Right renal pelvis (tissue), 4 donors: Measurements from ENCODE around the gene UNC5CL. TPM values are rescaled to one million over a fixed set of nuclear protein-coding genes. Genes with fewer than 3 reads are reported as not detected.

Experiments used
- DNase-seq, 4 donors: peaks; one replicate each; pipeline ENCODE4 v3.0.0-alpha.2; 2013; ENCODE audit warnings: low read depth in 4 of 4, low spot score in 3 of 4, missing footprints in 1 of 4
- polyA plus RNA-seq, 4 donors: library from polyadenylated mRNA; unstranded; fragments of 120-200 nt; gene quantifications; one replicate each; pipeline ENCODE4 v1.2.1, GENCODE V29; 2013; ENCODE audit not compliant: insufficient read length in 4 of 4

UNC5CL gene
- polyA plus RNA-seq, 4 donors: 5.3 to 7.9 (median 6.1) TPM

GRCh38 chr6:41064841-41065240, 25.8 kb upstream of the UNC5CL start:
- no peak for DNase-seq

GRCh38 chr6:41063884-41064285, 24.9 kb upstream of the UNC5CL start:
- DNase-seq: no peak

- DNase-seq: no peak
Observed at GRCh38 chr6:41062056-41062455, 23.0 kb upstream of the UNC5CL start.

GRCh38 chr6:41061196-41061726, 22.2 kb upstream of the UNC5CL start:
- DNase-seq: no peak

DNA sequence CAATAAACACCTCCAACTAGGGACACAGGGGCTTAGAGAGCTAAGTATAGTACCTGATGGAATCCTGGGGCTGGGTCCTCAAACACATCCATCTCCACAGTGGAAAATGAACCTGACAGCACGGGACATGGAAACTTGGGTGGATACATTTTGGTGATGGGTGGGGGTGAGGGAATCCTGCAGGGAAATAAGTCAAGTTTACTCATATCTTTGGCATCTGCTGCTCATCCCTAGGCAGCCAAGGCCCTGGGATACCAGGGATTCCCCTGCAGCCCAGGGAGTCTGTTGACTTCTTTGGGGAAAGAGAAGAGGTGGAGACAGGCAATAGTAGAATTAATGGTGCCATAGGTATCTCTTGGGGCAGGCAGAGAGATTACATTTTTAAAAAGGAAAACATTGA, 20.5 kb upstream of the UNC5CL start:
- DNase-seq: no peak

DNA sequence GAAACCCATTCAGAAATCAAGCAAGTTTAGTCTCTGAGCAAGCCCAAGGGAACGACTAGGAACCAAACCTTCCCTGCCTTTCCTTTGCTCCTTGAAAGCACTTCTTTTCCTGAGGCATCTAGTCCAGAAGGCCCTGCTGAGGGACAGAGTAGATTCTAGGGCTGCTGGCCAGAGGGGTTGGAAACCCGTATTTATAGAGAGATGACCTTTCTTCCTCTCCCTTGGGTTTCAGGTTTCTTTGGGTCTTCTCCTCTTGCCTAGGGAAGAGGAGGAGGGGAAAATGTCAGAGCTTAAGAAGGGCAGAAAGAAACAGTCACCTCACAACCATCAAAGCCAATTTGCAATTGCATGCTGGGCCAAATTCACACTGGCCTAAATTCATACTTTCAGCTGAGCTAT, 19.8 kb upstream of the UNC5CL start:
- DNase-seq: no peak

DNA sequence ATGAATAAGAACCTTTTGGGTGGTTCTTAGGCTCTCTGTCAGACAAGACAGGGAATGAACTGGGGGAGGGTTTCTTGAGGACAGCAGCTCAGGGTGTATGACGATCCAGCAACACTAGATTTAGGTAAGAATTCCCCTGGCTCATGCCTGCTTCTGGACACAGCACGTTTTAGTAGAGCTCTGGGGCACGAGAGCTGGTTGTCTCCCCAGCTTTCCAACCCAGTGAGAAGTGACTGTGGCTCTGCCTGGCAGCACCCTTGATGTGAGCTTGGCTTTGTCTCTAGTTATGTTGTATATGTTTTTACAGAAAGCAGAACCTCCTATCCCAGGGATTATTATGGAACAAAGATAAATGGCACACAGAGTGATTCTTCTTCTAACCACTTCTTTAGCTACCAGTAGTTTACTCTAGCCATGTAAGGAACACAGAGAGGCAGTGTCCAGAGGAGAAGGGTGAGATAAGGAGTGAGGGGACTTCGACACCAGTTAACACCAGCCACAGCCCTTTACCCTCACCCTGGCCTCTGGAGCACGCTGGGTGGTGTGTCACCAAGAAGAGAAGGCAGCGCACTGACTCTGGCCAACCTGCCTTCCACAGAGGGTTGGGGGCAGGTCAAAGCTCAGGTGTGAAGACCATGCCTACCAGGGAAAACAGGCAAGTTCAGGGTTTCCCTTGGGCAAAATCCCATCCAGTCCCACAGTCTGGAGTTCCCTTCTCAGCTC, 17.9 kb upstream of the UNC5CL start:
- no peak for DNase-seq

DNA sequence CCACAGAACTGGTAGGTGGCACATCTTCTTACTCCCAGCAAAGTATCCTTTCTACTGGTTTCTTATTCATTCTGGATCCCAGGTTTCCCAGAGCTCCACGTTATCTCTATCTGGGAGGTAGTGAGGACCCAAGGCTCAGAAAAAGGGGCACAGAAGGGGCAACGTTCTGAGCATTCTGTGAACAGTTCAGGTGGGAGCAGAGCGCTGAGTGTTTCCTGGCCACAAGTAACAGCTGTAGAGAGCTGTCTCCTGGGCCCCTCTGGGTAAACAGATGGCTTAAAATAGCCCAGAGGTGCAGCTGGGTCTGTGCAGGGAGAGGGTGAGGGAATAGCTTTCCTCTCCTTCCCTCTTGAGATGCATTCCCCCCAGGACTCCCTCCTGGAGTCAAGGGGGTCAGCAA, 16.1 kb upstream of the UNC5CL start:
- no peak for DNase-seq

GRCh38 chr6:41054511-41054910, 15.5 kb upstream of the UNC5CL start:
- DNase-seq: no peak

DNA sequence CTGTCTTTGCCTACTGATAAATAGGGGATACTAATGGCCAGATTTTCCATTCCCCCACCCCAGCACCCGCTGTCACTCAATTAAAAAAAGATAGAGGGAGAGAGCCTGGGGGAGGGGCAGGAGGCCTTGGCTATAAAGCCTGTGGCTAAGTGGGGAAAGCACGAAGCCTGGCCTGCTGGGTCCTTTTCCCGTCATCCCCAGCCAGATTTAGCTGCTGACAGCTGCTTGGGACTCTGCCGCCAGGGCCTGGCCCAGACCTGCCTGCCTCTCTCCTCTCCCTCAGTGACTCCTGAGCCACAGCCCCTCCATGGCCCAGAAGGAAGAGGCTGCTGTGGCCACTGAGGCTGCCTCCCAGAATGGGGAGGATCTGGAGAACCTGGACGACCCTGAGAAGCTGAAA, 14.0 kb upstream of the UNC5CL start, which contains the start of gene APOBEC2:
Gene APOBEC2 (plus strand): TSS at position 162 of the 400 bp plus-strand sequence. CDS start 146 bp downstream, at position 308.
- no peak for DNase-seq

GRCh38 chr6:41051873-41052272, 12.9 kb upstream of the UNC5CL start:
- no peak for DNase-seq

- DNase-seq: no peak
Observed at GRCh38 chr6:41050536-41050935, 11.5 kb upstream of the UNC5CL start.

DNA sequence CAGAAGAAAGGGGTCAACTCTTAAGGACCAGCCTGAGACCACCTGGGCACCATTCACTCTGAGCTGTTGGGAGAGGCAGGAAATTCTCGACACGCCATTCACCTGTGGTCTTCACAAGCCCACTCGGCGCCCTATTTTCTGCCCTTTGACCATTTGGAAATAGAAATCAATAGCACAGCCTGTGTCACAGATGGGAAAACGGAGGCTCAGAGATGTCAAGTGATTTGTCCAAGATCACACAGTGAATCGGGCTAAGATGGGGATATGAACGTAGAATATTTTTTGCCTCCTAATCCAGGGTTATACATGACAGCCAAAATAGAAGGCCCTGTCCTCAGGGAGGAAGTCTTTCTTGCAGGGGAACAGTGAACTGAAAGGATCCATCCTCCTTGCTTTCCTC, 10.9 kb upstream of the UNC5CL start:
- no peak for DNase-seq

DNA sequence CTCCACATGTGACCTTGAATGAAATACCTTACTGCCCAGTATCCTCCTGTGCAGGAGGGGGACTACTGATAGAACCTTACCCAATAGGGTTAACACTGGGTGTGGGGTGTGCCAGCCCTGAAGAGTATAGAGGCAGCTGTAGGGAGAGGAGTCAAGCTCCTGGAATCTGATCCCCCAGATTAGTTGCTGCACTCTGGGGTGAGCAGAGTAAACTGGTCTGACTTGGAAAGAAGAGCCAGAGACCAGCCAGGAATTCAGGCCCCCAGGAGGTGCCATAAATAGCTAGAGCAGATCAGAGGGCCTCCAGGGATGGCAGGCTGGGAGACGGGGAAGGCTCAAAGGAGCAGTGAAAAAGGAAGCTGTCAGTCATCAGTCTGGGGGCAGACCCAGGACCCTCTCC, 10.5 kb upstream of the UNC5CL start:
- no peak for DNase-seq

DNA sequence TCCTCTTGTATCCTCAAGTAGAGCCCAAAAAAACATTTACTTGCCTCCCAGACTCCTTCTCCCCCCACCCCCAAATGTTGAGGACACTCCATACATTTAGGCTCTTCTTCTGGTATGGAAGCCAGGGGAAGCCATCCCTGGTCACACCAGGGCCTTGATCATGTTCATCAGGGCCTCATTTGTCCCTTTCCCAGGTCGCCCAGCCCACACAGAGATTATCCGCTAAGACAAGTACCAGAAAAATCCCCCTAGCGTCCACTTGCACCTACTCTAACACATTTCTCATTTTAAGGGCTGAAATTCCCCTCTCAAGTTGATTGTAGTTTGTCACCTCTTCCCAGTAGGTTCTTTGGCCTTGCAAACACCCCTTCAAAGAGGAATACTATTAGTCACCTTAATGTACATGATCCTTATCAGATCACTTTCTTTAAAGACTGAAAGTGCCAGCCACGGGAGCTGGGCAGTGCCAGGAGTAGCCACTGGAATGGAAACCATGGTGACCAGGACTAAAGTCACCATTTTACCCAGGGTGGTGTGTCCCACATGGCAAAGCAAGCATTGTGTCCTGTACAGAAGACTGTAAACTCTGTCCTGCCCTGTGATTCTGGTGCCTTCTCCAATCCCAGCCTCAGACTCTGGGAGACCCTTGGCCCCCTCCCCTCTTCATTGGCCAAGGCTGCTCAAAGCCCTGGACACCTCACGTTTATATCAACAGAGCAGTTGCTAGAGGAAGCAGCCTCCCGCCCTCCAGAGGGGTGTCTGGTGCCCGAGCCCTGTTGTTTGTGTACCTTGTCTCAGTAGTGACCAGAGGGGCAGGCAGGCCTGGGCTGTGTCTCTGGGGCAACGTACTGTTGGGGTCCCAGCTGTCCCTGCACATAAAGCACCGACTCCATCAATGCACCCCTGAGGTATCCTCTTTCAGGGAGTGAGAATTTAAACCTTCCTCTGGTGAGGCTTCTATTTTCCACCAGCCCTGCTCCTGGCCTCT, 9.0 kb upstream of the UNC5CL start:
- no peak for DNase-seq

GRCh38 chr6:41047306-41047705, 8.3 kb upstream of the UNC5CL start:
- no peak for DNase-seq

DNA sequence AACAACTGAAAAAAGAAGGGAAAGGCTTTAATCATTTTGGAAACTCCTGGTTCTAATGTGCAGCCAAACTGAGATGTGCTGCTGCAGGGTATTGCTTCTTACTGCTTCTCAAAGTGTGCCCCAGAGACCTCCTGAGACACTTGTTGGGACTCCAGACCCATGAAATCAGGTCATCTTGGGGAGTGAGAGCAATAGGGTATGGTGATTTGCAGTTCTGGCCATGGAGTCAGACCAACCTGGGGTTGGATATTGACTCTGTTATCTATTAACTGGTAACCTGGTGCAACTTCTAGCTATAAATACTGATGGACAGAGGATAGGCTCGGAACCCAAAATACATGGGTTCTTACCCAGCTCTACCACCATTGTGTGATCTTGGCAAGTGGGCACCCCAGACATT, 7.1 kb upstream of the UNC5CL start:
- no peak for DNase-seq

DNA sequence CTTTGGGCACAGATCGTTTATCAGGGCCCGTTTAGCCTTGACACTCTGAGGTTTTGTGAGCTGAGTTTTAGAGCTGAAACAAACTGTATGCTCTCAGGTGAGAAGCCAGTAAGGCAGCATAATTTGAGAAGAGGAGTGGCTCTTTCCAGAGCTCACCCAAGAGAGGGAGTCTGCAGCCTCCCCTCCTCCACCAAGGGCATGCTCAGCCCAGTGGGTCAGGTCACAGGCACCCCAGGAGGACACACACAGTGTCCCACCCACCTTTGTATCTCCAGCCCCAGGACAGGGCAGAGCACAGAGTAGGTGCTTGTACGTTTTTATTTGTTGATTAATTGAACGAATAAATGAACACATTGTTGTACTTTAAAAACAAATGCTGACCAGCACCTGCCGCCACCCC, 6.6 kb upstream of the UNC5CL start:
- DNase-seq: no peak

GRCh38 chr6:41043151-41043550, 4.1 kb upstream of the UNC5CL start:
- DNase-seq: no peak

DNA sequence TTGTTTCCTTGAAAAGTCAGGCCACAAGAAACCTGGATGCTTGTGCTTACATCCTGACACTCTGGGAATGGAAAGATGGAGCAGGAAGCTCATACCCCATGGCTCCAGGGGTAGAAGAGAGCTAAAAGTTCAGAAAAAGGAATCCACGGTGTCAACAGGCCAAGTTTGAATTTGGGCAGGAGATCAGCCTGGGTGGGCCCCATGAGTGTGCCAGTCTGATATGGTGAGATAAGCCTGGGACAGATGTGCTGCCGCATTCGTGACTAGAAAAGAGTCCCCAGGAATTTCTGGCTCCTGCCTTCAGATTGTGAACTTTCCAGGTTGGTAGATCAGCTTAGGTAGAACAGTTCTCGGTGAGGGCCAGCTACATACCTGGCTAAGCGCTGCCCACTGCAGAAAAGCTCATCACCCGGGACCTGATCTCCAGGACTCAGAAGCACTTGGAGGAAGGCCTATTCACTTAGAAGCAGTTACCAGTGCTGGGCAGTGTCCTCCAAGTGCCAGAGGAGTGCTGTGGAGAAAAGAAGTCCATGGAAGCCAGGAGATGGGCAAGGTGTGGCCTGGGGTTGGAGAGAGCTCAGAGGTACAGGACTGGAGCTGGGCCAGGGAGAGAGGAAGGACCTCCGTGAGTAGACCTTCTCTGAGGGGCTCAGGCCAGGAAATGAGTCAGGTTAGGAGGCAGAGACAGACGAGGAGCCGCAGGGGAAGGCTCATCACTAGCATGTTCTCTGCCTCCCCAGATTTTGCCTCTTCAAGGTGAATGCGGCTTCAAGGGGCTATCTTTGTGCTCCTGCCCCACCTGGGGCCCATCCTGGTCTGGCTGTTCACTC, 3.4 kb upstream of the UNC5CL start, which contains the start of gene TSPO2:
Gene TSPO2 (plus strand): TSS at position 242 of the 830 bp plus-strand sequence. CDS start 519 bp downstream, at position 761.
- no peak for DNase-seq
